Measurements from ENCODE around the gene MYLK3. TPM values are rescaled to one million over a fixed set of nuclear protein-coding genes. Genes with fewer than 3 reads are reported as not detected.

MYLK3 gene
- total RNA-seq, 4 donors from 2014 or later, result not detected

GRCh38 chr16:46727184-46727583 is 21.0 kb downstream of the MYLK3 start:
- no peak for TF ChIP-seq POLR2A (IDR thresholded peaks at IDR 0.05)
- no peak for TF ChIP-seq CTCF (IDR thresholded peaks at IDR 0.05)
- no peak for TF ChIP-seq POLR2AphosphoS5 (IDR thresholded peaks at IDR 0.05)
- TF ChIP-seq EP300 (IDR thresholded peaks at IDR 0.05; ENCODE audit: low read depth), result no peak
- in situ Hi-C loops (cut with MboI; ENCODE audit: low pct_ligation_motif_present in 1 of 4, low pct_unique_long_range_greater_than_20kb in 1 of 4, low sequenced_read_pairs in 3 of 4), result no loop called here
- H3K27me3 ChIP-seq, result no peaks in the 10 kb centered on the region

GRCh38 chr16:46721885-46722284 is 26.3 kb downstream of the MYLK3 start:
- no peaks in the 10 kb centered on the region for H3K4me1 ChIP-seq
- no peak for DNase-seq
- H3K4me3 ChIP-seq, result no peak overlapping the region
- no peaks in the 10 kb centered on the region for H3K36me3 ChIP-seq
- in situ Hi-C loops (cut with MboI; ENCODE audit: low pct_ligation_motif_present in 1 of 4, low pct_unique_long_range_greater_than_20kb in 1 of 4, low sequenced_read_pairs in 3 of 4), result no loop called here
- no peaks in the 10 kb centered on the region for H3K27me3 ChIP-seq
- H3K9me3 ChIP-seq, result no peaks in the 10 kb centered on the region
- TF ChIP-seq POLR2A (IDR thresholded peaks at IDR 0.05) (no peak), EP300 (IDR thresholded peaks at IDR 0.05; ENCODE audit: low read depth) (no peak), CTCF (IDR thresholded peaks at IDR 0.05) (no peak)
- no peak overlapping the region for H3K27ac ChIP-seq
- intact Hi-C loops (cut with DNase I; ENCODE audit: low total_unique reads), result no loop called here
- WGBS, 2 donors (ENCODE audit: low coverage in 1 of 2), result 77 to 100% methylated on average over 1 to 4 of the region's 4 CpGs

More at GRCh38 chr16:46727184-46727583, 21.0 kb downstream of the MYLK3 start:
- intact Hi-C loops (cut with DNase I; ENCODE audit: low total_unique reads), result no loop called here
- Histone ChIP-seq H3K36me3 (no peaks in the 10 kb centered on the region), H3K4me3 (no peak overlapping the region), H3K9me3 (no peaks in the 10 kb centered on the region), H3K4me1 (no peaks in the 10 kb centered on the region), H3K27ac (no peak overlapping the region)
- no peak for DNase-seq
- WGBS, 2 donors (ENCODE audit: low coverage in 1 of 2), result 97 to 100% methylated on average over 1 to 7 of the region's 7 CpGs

GRCh38 chr16:46720619-46721018 is 27.5 kb downstream of the MYLK3 start:
- no peak overlapping the region for H3K4me3 ChIP-seq
- H3K36me3 ChIP-seq, result no peaks in the 10 kb centered on the region
- 97 to 100% methylated on average over 2 of the region's 2 CpGs for WGBS, 2 donors (ENCODE audit: low coverage in 1 of 2)
- in situ Hi-C loops (cut with MboI; ENCODE audit: low pct_ligation_motif_present in 1 of 4, low pct_unique_long_range_greater_than_20kb in 1 of 4, low sequenced_read_pairs in 3 of 4), result no loop called here
- no peaks in the 10 kb centered on the region for H3K9me3 ChIP-seq
- no peak overlapping the region for H3K27ac ChIP-seq
- H3K27me3 ChIP-seq, result no peaks in the 10 kb centered on the region
- TF ChIP-seq POLR2A (IDR thresholded peaks at IDR 0.05) (no peak), POLR2AphosphoS5 (IDR thresholded peaks at IDR 0.05) (no peak), EP300 (IDR thresholded peaks at IDR 0.05; ENCODE audit: low read depth) (no peak)
- intact Hi-C loops (cut with DNase I; ENCODE audit: low total_unique reads), result no loop called here
- DNase-seq, result no peak
- H3K4me1 ChIP-seq, result no peaks in the 10 kb centered on the region

- no peak for TF ChIP-seq CTCF (IDR thresholded peaks at IDR 0.05)
- TF ChIP-seq EP300 (IDR thresholded peaks at IDR 0.05; ENCODE audit: low read depth), result no peak
- TF ChIP-seq POLR2AphosphoS5 (IDR thresholded peaks at IDR 0.05), result no peak
- TF ChIP-seq POLR2A (IDR thresholded peaks at IDR 0.05), result no peak
- H3K27ac ChIP-seq, result no peak overlapping the region
- no peak overlapping the region for H3K4me3 ChIP-seq
- H3K27me3 ChIP-seq, result no peaks in the 10 kb centered on the region
- H3K36me3 ChIP-seq, result no peaks in the 10 kb centered on the region
- intact Hi-C loops (cut with DNase I; ENCODE audit: low total_unique reads) (no loop called here), in situ Hi-C loops (cut with MboI; ENCODE audit: low pct_ligation_motif_present in 1 of 4, low pct_unique_long_range_greater_than_20kb in 1 of 4, low sequenced_read_pairs in 3 of 4) (no loop called here)
- WGBS, 2 donors (ENCODE audit: low coverage in 1 of 2), result 93% methylated on average over 6 of the region's 6 CpGs; no CpG with 5 or more reads in 1 of the 2 donors
- no peaks in the 10 kb centered on the region for H3K9me3 ChIP-seq
- DNase-seq, result no peak
- H3K4me1 ChIP-seq, result no peaks in the 10 kb centered on the region
Observed at GRCh38 chr16:46719528-46719927, 28.6 kb downstream of the MYLK3 start.

- intact Hi-C loops (cut with DNase I; ENCODE audit: low total_unique reads), result no loop called here
- WGBS, 2 donors (ENCODE audit: low coverage in 1 of 2), result 67 to 89% methylated on average over 4 to 8 of the region's 8 CpGs
- Histone ChIP-seq H3K36me3 (no peaks in the 10 kb centered on the region), H3K27me3 (no peaks in the 10 kb centered on the region), H3K9me3 (no peaks in the 10 kb centered on the region), H3K27ac (no peak overlapping the region), H3K4me3 (no peak overlapping the region), H3K4me1 (no peaks in the 10 kb centered on the region)
- no peak for TF ChIP-seq POLR2AphosphoS5 (IDR thresholded peaks at IDR 0.05)
- no peak for TF ChIP-seq POLR2A (IDR thresholded peaks at IDR 0.05)
- TF ChIP-seq EP300 (IDR thresholded peaks at IDR 0.05; ENCODE audit: low read depth), result no peak
- no peak for TF ChIP-seq CTCF (IDR thresholded peaks at IDR 0.05)
- in situ Hi-C loops (cut with MboI; ENCODE audit: low pct_ligation_motif_present in 1 of 4, low pct_unique_long_range_greater_than_20kb in 1 of 4, low sequenced_read_pairs in 3 of 4), result no loop called here
- no peak for DNase-seq
Observed at GRCh38 chr16:46718214-46718613, 29.9 kb downstream of the MYLK3 start.
